ENCODE data around the gene PPEF2. TPM values are rescaled to one million over a fixed set of nuclear protein-coding genes. Genes with fewer than 3 reads are reported as not detected.

Gene PPEF2
- total and polyA plus RNA-seq, 4 donors: 0.17 TPM; not detected in 3

GRCh38 chr4:75881476-75881875 lies 20.8 kb downstream of the PPEF2 start:
- TF ChIP-seq FOXA2 (IDR thresholded peaks at IDR 0.05) (no peak), RAD21 (IDR thresholded peaks at IDR 0.05) (no peak), RXRA (IDR thresholded peaks at IDR 0.05) (no peak), NR2F2 (IDR thresholded peaks at IDR 0.05) (no peak), YY1 (IDR thresholded peaks at IDR 0.05) (no peak), FOXA1 (IDR thresholded peaks at IDR 0.05) (no peak), HNF4A (conservative IDR thresholded peaks at IDR 0.05) (no peak), GABPA (IDR thresholded peaks at IDR 0.05 in 1 of 2, conservative IDR thresholded peaks at IDR 0.05 in 1 of 2) (no peak), CTCF (IDR thresholded peaks at IDR 0.05; ENCODE audit: low read depth, low read length, missing input control) (no peak), HNF4G (IDR thresholded peaks at IDR 0.05) (no peak), JUND (IDR thresholded peaks at IDR 0.05) (no peak), EGR1 (IDR thresholded peaks at IDR 0.05; ENCODE audit: low read depth in 2 of 2) (no peak)
- TF ChIP-seq, protein P1, sequence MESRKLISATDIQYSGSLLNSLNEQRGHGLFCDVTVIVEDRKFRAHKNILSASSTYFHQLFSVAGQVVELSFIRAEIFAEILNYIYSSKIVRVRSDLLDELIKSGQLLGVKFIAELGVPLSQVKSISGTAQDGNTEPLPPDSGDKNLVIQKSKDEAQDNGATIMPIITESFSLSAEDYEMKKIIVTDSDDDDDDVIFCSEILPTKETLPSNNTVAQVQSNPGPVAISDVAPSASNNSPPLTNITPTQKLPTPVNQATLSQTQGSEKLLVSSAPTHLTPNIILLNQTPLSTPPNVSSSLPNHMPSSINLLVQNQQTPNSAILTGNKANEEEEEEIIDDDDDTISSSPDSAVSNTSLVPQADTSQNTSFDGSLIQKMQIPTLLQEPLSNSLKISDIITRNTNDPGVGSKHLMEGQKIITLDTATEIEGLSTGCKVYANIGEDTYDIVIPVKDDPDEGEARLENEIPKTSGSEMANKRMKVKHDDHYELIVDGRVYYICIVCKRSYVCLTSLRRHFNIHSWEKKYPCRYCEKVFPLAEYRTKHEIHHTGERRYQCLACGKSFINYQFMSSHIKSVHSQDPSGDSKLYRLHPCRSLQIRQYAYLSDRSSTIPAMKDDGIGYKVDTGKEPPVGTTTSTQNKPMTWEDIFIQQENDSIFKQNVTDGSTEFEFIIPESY (IDR thresholded peaks at IDR 0.05): no peak
- WGBS: 92% methylated on average over 3 of the region's 3 CpGs
- Histone ChIP-seq H3K27me3 (ENCODE audit: control insufficient read depth in 4 of 4, insufficient read depth in 4 of 4, low read length in 3 of 4) (peaks cover 0 to 3% (median 0%) of the 10 kb centered on the region in 4 donors), H3K9me3 (ENCODE audit: control insufficient read depth in 4 of 4, low read length in 3 of 4) (no peaks in the 10 kb centered on the region), H3K27ac (ENCODE audit: low read depth in 1 of 2, low read length in 2 of 2) (no peak overlapping the region), H3K4me3 (ENCODE audit: low read depth in 1 of 3, low read length in 3 of 3) (no peak overlapping the region), H3K9ac (ENCODE audit: low read depth in 1 of 2, low read length in 2 of 2) (no peak overlapping the region), H3K4me1 (ENCODE audit: control insufficient read depth in 4 of 4, insufficient read depth in 4 of 4, low read length in 3 of 4) (no peaks in the 10 kb centered on the region), H3K36me3 (ENCODE audit: control insufficient read depth in 4 of 4, insufficient read depth in 3 of 4, low read depth in 1 of 4, low read length in 3 of 4) (no peaks in the 10 kb centered on the region)
- DNase-seq (ENCODE audit: low spot score): no peak

DNA sequence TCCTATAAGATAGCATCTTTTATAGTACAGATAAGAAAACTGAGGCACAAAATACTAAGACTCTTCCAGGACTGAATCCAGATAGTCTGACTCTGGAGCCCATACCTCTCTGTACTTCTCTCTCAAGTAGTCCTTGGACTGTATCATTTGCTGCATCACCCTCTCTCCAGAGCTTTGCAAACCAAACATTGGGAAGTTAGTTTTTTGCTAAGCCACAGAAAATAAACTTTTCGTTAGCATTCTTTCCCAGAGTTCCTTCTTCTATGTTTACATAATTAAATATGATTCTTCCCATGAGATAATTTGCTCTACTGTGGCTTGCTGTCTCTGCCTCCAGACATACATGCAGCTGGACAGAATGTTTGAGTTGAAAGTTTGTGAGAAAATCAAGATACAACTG lies 22.0 kb downstream of the PPEF2 start:
- H3K9ac ChIP-seq (ENCODE audit: low read depth in 1 of 2, low read length in 2 of 2): no peak overlapping the region
- peaks cover 0 to 3% (median 0%) of the 10 kb centered on the region in 4 donors for H3K27me3 ChIP-seq (ENCODE audit: control insufficient read depth in 4 of 4, insufficient read depth in 4 of 4, low read length in 3 of 4)
- DNase-seq (ENCODE audit: low spot score): no peak
- H3K9me3 ChIP-seq (ENCODE audit: control insufficient read depth in 4 of 4, low read length in 3 of 4): no peaks in the 10 kb centered on the region
- H3K4me3 ChIP-seq (ENCODE audit: low read depth in 1 of 3, low read length in 3 of 3): no peak overlapping the region
- H3K36me3 ChIP-seq (ENCODE audit: control insufficient read depth in 4 of 4, insufficient read depth in 3 of 4, low read depth in 1 of 4, low read length in 3 of 4): no peaks in the 10 kb centered on the region
- no peaks in the 10 kb centered on the region for H3K4me1 ChIP-seq (ENCODE audit: control insufficient read depth in 4 of 4, insufficient read depth in 4 of 4, low read length in 3 of 4)
- 44% methylated on average over 1 of the region's 1 CpG for WGBS
- no peak overlapping the region for H3K27ac ChIP-seq (ENCODE audit: low read depth in 1 of 2, low read length in 2 of 2)
- TF ChIP-seq RXRA (IDR thresholded peaks at IDR 0.05): no peak
- TF ChIP-seq, protein P2, sequence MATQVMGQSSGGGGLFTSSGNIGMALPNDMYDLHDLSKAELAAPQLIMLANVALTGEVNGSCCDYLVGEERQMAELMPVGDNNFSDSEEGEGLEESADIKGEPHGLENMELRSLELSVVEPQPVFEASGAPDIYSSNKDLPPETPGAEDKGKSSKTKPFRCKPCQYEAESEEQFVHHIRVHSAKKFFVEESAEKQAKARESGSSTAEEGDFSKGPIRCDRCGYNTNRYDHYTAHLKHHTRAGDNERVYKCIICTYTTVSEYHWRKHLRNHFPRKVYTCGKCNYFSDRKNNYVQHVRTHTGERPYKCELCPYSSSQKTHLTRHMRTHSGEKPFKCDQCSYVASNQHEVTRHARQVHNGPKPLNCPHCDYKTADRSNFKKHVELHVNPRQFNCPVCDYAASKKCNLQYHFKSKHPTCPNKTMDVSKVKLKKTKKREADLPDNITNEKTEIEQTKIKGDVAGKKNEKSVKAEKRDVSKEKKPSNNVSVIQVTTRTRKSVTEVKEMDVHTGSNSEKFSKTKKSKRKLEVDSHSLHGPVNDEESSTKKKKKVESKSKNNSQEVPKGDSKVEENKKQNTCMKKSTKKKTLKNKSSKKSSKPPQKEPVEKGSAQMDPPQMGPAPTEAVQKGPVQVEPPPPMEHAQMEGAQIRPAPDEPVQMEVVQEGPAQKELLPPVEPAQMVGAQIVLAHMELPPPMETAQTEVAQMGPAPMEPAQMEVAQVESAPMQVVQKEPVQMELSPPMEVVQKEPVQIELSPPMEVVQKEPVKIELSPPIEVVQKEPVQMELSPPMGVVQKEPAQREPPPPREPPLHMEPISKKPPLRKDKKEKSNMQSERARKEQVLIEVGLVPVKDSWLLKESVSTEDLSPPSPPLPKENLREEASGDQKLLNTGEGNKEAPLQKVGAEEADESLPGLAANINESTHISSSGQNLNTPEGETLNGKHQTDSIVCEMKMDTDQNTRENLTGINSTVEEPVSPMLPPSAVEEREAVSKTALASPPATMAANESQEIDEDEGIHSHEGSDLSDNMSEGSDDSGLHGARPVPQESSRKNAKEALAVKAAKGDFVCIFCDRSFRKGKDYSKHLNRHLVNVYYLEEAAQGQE (IDR thresholded peaks at IDR 0.05): no peak
- TF ChIP-seq, protein P3, sequence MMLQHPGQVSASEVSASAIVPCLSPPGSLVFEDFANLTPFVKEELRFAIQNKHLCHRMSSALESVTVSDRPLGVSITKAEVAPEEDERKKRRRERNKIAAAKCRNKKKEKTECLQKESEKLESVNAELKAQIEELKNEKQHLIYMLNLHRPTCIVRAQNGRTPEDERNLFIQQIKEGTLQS (IDR thresholded peaks at IDR 0.05): no peak
- TF ChIP-seq HNF4G (IDR thresholded peaks at IDR 0.05): no peak
- no peak for TF ChIP-seq SP1 (IDR thresholded peaks at IDR 0.05)
- no peak for TF ChIP-seq FOXA2 (IDR thresholded peaks at IDR 0.05)
- TF ChIP-seq GABPA (IDR thresholded peaks at IDR 0.05 in 1 of 2, conservative IDR thresholded peaks at IDR 0.05 in 1 of 2): no peak
- TF ChIP-seq CTCF (IDR thresholded peaks at IDR 0.05; ENCODE audit: low read depth, low read length, missing input control): no peak
- TF ChIP-seq JUND (IDR thresholded peaks at IDR 0.05): no peak
- TF ChIP-seq NR2F2 (IDR thresholded peaks at IDR 0.05): no peak
- TF ChIP-seq TAF1 (conservative IDR thresholded peaks at IDR 0.05): no peak
- no peak for TF ChIP-seq YY1 (IDR thresholded peaks at IDR 0.05)
